EH (cell line): ENCODE measurements around the gene SAMHD1.
A peak's percentile ranks its signal among the peaks of the same experiment; 100 is the strongest.
"Not testable (repeated sequence)": the region's sequence is repeated elsewhere in the genome, so short reads cannot be mapped to it uniquely, and the experiment has no call there.

ENCODE experiments used
- DNase-seq: peaks from one replicate; pipeline ENCODE4 v3.0.0-alpha.2; 2015; ENCODE audit warnings: low read depth

The SAMHD1 gene

DNA sequence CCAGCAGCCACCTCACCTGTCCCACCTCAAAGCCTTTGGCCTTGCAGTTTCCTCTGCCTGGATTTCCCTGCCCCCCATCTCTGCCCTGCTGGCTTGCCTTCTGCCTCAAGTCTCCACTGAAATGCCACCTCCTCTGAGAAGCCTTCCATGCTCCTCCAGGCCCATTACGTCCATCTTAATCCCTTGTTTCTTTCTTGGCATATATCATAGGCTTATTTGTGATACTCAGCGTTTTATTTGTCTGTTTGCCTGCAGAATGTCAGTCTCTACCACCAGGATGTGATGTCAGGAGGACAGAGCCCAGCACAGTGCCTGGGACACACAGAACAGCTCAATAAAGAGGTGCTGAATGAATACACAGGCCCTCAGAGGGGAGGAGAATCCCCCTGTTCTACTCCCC is 100.0 kb downstream of the SAMHD1 start:
- DNase-seq: no peak

DNA sequence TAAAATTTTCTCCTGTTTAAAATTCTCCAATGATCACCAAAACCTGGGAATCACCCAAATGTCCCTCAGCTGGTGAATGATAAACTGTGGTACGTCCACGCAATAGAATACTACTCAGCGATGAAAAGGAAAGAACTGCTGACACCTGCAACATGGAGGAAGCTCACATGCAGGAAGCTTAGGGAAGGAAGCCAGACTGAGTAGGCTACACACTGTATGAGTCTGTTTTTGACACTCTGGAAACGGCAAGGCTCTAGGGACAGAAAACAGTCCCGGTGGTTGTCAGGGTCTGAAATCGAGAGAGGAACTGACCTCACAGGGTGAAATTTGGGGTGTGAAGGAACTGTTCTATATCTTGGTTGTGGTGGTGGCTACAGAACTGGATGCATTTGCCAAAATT is 100.7 kb downstream of the SAMHD1 start:
- DNase-seq: no peak

DNA sequence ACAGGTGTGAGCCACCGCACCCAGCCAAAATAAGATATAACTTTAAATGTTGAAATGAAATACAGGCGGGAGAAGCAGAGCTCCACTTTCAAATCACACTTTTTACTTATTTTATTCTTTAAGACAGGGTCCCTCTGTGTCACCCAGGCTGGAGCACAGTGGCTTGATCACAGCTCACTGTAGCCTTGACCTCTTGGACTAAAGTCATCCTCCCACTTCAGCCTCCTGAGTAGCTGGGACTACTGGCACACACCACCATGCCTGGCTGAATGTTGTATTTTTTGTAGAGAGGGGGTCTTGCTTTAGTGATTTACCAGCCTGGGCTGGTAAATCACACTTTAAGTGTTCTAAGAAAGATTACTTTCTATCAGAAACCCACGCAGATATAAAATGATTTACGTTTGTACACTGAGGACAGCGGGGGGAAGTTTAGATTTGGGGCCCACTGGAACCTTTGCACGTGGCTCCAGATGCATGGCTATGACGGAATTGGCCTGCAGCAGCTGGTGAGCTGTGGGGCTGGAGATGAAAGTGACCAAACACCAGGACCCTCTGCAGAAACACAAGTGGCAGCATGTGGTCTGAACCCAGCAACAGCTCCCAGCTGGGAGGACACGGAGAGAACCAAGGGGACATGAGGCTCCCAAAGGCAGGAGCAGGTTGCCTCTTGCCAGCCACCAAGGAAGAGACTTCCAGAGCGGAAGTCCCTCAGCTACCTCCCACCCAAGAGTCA is 102.0 kb downstream of the SAMHD1 start:
- no peak for DNase-seq

DNA sequence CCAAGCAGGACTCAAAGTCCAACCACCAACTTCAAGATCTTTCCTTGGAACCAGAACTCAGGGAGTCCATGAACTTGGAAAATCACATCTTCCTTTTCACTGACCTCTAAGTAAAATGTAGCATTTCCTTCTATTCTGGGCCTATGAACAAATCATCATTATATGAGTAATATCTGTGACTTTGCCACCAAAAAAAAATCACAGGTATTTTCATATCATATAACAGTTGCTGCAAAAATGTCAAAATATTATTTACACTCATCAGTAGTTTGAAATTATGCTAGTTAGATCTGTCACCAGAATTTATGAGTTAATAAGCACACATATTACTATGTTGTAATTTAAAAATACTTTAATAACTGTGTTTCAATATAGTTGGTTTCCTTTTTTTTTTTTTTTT is 102.8 kb downstream of the SAMHD1 start:
- no peak for DNase-seq

DNA sequence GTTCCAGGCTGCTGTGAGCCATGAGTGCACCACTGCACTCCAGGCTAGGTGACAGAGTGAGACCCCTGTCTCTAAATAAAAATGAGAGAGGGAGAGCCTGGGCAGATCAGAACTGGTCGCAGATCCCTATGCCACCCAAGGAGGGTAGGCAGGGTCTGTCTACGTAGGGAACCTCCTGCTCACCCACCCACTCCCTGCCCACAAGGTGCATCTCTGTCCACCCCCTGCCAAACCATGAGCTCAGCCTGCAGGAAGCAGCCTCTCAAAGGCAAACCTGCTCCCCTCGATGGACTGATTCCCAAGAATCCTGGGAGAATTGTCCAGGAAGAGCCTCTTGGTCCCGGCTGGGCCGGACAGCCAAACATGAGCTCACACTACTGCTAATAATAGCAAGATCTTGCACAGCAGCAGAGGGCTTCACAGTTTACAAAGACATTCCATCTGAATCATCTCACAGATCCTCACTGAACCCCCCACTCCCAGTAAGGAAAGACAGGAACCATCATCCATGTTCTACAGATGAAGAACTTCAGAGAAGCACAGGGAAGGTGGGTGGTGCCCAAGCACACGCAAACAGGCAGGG is 103.3 kb downstream of the SAMHD1 start:
- DNase-seq: peak; percentile 97

DNA sequence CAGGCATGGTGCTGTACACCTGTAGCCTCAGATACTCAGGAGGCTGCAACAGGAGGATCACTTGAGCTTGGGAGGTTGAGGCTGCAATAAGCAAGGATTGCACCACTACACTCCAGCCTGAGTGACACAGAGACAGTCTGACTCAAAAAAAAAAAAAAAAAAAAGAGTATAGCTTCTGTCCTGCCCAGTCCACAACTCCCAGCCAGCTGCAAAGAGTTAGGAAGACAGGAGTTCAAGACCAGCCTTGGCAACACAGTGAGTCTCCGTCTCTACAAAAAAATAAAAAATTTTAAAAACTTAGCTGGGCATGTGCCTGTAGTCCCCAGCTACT is 103.8 kb downstream of the SAMHD1 start:
- DNase-seq: peak; percentile 61

DNA sequence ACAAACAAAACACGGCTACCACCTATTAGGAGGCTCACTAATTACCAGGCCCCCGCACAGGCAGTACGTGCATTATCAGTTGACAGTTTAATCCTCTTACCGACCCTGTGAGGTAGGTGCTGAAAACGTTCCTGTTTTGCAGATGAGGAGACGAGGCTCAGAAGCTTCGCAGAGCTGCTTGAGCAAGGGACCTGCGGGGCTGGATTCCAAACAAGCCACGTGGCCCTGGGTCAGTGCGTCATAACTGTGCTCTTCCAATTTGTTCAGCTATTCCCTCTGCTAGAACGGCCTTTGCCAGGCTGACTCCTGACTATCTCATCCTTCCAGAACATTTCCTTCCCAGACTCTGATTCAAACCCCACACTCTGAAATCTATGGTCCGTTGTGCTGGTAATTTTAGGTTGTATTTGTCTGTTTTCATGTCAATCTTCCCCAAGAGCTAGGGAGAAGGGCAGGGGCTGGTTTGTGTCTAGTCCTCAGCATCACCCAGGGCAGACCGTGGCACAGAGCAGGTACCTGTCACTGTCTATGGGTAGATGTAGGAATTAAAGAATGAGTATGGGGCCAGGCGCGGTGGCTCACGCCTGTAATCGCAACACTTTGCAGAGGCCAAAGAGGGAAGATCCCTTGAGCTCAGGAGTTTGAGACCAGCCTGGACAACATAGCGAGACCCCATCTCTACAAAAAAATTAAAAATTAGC is 104.3 kb downstream of the SAMHD1 start:
- peak; percentile 86 for DNase-seq

DNA sequence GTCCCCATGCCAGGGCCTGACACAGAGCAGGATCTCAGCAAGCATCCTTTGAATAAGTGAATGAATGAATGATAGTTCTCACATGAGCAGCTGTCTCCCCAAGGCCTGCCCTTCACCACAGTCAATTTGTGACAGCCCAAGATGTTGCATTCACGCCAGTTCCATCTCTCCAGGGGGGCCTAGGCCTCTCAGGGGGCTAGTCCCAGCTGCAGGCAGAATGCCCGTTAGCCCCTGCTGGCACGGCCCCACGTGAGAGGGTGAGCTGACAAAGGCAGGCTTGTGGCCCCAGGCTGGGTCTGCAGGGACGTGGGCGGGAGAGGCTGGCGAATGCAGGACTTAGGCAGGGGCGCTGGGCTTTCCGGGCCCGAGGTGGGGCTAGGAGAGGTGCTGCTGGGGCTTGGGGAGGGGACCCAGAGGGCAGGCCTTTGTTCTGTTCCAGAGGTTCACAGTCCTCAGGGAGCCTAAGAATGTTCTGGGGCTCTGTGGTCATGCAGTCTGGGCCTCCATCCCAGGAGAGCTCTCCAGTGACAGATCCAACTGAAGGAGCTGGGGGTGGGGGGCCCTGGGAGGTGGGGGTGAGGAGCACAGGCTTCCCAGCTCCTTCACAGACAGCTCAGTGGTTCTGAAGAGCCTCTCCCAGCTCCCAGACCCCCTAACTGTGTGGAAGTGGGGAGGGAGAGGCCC is 106.1 kb downstream of the SAMHD1 start:
- DNase-seq: no peak

DNA sequence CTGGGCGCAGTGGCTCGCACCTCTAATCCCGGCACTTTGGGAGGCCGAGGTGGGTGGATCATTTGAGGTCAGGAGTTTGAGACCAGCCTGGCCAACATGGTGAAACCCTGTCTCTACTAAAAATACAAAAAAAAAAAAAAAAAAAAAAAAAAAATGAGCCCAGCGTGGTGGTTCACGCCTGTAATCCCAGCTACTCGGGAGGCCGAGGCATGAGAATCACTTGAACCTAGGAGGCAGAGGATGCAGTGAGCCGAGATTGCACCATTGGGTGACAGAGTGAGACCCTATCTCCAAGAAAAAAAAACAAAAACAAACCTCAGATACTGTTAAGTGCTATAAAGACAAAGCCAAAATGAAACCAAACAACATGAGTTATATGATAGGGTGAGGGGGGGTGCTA is 110.5 kb downstream of the SAMHD1 start:
- DNase-seq: not testable (repeated sequence)
